ENCODE data around the gene SFT2D3. TPM values are rescaled to one million over a fixed set of nuclear protein-coding genes. Genes with fewer than 3 reads are reported as not detected.

SFT2D3 gene
- total and polyA plus RNA-seq, 2 of the 13 experiments (the other 11 are each of a cell fraction or from before 2014, with no cell fraction given): 8.3 to 9.4 TPM

DNA sequence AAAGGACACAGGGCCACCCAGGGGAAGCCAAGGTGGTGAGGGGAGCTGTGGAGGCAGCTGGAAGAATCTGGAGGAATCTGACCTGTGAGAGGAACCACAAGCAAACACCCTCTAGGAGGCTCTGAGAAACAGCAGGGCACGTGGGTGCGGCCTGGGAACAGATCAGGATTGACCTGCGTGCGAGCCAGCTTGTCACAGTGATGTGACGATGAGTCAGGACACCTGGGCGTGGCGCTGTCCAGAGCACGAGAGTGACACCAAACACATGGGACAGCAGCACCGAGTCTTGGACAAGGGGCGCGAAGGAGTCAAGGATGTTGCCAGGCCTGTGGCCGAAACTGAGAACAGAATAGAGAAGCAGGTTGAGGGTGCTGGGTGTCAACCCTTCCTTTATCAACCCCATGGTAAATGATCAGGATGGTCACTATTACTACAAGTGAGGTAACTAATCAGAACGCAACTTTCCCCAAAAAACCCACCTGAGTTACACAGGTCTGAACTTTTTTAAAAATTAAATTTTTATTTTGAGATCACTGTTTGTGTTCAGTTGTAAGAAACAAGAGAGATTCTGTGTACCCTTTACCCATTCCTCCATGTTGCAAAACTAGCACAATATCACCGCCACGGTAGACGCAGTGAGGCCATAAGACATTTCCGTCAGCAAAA is 637 bp upstream of the SFT2D3 start (continued):
- TF ChIP-seq, protein P1, sequence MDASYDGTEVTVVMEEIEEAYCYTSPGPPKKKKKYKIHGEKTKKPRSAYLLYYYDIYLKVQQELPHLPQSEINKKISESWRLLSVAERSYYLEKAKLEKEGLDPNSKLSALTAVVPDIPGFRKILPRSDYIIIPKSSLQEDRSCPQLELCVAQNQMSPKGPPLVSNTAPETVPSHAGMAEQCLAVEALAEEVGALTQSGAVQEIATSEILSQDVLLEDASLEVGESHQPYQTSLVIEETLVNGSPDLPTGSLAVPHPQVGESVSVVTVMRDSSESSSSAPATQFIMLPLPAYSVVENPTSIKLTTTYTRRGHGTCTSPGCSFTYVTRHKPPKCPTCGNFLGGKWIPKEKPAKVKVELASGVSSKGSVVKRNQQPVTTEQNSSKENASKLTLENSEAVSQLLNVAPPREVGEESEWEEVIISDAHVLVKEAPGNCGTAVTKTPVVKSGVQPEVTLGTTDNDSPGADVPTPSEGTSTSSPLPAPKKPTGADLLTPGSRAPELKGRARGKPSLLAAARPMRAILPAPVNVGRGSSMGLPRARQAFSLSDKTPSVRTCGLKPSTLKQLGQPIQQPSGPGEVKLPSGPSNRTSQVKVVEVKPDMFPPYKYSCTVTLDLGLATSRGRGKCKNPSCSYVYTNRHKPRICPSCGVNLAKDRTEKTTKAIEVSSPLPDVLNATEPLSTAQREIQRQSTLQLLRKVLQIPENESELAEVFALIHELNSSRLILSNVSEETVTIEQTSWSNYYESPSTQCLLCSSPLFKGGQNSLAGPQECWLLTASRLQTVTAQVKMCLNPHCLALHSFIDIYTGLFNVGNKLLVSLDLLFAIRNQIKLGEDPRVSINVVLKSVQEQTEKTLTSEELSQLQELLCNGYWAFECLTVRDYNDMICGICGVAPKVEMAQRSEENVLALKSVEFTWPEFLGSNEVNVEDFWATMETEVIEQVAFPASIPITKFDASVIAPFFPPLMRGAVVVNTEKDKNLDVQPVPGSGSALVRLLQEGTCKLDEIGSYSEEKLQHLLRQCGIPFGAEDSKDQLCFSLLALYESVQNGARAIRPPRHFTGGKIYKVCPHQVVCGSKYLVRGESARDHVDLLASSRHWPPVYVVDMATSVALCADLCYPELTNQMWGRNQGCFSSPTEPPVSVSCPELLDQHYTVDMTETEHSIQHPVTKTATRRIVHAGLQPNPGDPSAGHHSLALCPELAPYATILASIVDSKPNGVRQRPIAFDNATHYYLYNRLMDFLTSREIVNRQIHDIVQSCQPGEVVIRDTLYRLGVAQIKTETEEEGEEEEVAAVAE (CRISPR knock-in tag; IDR thresholded peaks at IDR 0.05; ENCODE audit: borderline replicate concordance): no peak
- TF ChIP-seq, protein P2, sequence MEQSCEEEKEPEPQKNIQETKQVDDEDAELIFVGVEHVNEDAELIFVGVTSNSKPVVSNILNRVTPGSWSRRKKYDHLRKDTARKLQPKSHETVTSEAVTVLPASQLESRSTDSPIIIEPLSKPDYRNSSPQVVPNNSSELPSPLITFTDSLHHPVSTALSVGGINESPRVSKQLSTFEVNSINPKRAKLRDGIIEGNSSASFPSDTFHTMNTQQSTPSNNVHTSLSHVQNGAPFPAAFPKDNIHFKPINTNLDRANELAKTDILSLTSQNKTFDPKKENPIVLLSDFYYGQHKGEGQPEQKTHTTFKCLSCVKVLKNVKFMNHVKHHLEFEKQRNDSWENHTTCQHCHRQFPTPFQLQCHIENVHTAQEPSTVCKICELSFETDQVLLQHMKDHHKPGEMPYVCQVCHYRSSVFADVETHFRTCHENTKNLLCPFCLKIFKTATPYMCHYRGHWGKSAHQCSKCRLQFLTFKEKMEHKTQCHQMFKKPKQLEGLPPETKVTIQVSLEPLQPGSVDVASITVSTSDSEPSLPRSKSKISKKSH (CRISPR knock-in tag; IDR thresholded peaks at IDR 0.05; ENCODE audit: borderline replicate concordance): 0 out of 2 replicates have a peak, but pooled peaks have one; percentile 29
- TF ChIP-seq ZHX1 (CRISPR knock-in tag; IDR thresholded peaks at IDR 0.05; ENCODE audit: low read depth): no peak
- TF ChIP-seq ZNF253 (CRISPR knock-in tag; IDR thresholded peaks at IDR 0.05; ENCODE audit: borderline replicate concordance): no peak
- no peak for TF ChIP-seq EHMT2 (IDR thresholded peaks at IDR 0.05; ENCODE audit: borderline replicate concordance, low read depth, low read length)
- TF ChIP-seq ATF1 (CRISPR knock-in tag; IDR thresholded peaks at IDR 0.05): no peak
- TF ChIP-seq SIN3B (IDR thresholded peaks at IDR 0.05; ENCODE audit: low read length): no peak
- peak; percentile 70 for TF ChIP-seq TEAD3 (CRISPR knock-in tag; optimal IDR thresholded peaks at IDR 0.05; ENCODE audit: borderline replicate concordance)
- peak; percentile 47 for TF ChIP-seq KDM2A (CRISPR knock-in tag; IDR thresholded peaks at IDR 0.05; ENCODE audit: borderline replicate concordance, low read depth)
- TF ChIP-seq, protein P3, sequence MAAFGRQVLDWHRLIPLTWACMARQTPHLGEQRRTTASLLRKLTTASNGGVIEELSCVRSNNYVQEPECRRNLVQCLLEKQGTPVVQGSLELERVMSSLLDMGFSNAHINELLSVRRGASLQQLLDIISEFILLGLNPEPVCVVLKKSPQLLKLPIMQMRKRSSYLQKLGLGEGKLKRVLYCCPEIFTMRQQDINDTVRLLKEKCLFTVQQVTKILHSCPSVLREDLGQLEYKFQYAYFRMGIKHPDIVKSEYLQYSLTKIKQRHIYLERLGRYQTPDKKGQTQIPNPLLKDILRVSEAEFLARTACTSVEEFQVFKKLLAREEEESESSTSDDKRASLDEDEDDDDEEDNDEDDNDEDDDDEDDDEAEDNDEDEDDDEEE (CRISPR knock-in tag; IDR thresholded peaks at IDR 0.05): no peak
- peak; percentile 58 for TF ChIP-seq CTCF (CRISPR knock-in tag; IDR thresholded peaks at IDR 0.05)
- TF ChIP-seq ZNF615 (CRISPR knock-in tag; IDR thresholded peaks at IDR 0.05; ENCODE audit: borderline replicate concordance): no peak
- TF ChIP-seq, protein P4, sequence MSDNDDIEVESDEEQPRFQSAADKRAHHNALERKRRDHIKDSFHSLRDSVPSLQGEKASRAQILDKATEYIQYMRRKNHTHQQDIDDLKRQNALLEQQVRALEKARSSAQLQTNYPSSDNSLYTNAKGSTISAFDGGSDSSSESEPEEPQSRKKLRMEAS (IDR thresholded peaks at IDR 0.05): peak; percentile 94
- peak; percentile 63; the same call in 1 of the 2 replicates for TF ChIP-seq FOSL1 (CRISPR knock-in tag; IDR thresholded peaks at IDR 0.05; ENCODE audit: borderline replicate concordance)
- 0 out of 2 replicates have a peak, but pooled peaks have one; percentile 35 for TF ChIP-seq ZNF136 (CRISPR knock-in tag; IDR thresholded peaks at IDR 0.05; ENCODE audit: low read depth)
- TF ChIP-seq FIP1L1 (IDR thresholded peaks at IDR 0.05; ENCODE audit: borderline replicate concordance, insufficient read depth, low read depth, low read length): 0 out of 2 replicates have a peak, but pooled peaks have one; percentile 28

Data from HepG2 (cell line).